ENCODE data around the gene A2M. TPM values are rescaled to one million over a fixed set of nuclear protein-coding genes. Genes with fewer than 3 reads are reported as not detected.
A peak's percentile ranks its signal among the peaks of the same experiment; 100 is the strongest.

Gene A2M
- total RNA-seq, 1 experiment from 2014 or later, result 1.2 TPM

GRCh38 chr12:9064201-9064814 is 51.4 kb downstream of the A2M start:
- peak overlapping the region; percentile 72 for H3K14ac ChIP-seq (ENCODE audit: insufficient read depth, low read length)
- peaks cover 4% of the 10 kb centered on the region; the same call in 1 of the 2 replicates for H3K4me1 ChIP-seq (ENCODE audit: insufficient read depth, low read length)
- no peaks in the 10 kb centered on the region for H3K79me1 ChIP-seq (ENCODE audit: insufficient read depth, low read depth, low read length, poor library complexity, severe bottlenecking)
- no peaks in the 10 kb centered on the region for H4K20me1 ChIP-seq (ENCODE audit: control insufficient read depth, insufficient read depth, insufficient read length)
- peak overlapping the region; percentile 56; the same call in 1 of the 2 replicates for H3K4ac ChIP-seq (ENCODE audit: low read depth, low read length)
- no peak overlapping the region for H4K5ac ChIP-seq (ENCODE audit: insufficient read length, low read depth, low read length)
- H3K4me2 ChIP-seq (ENCODE audit: insufficient read depth, insufficient read length, low read length), result peak overlapping the region; percentile 48
- no peak overlapping the region for H3K23ac ChIP-seq (ENCODE audit: insufficient read length, low read depth, low read length)
- no peak overlapping the region for H3K56ac ChIP-seq (ENCODE audit: insufficient read length, low read depth, low read length)
- H3T11ph ChIP-seq (ENCODE audit: low read length), result no peak overlapping the region
- no peak overlapping the region for H2BK12ac ChIP-seq (ENCODE audit: insufficient read length, low read depth, low read length)
- peak; percentile 82 for DNase-seq
- no peak overlapping the region for H2BK120ac ChIP-seq (ENCODE audit: low read depth, low read length, poor library complexity, severe bottlenecking)
- H2BK20ac ChIP-seq (ENCODE audit: low read depth, low read length, poor library complexity, severe bottlenecking), result no peak overlapping the region
- H3K4me1 Mint-ChIP-seq, result peaks cover 19 to 20% of the 10 kb centered on the region in 2 experiments
- no peak overlapping the region for H3K27ac ChIP-seq (ENCODE audit: insufficient read length, low read depth, low read length)
- peak overlapping the region; percentile 41 for H3K9ac ChIP-seq (ENCODE audit: extremely low read depth, insufficient read length, low read length)
- peaks cover 5% of the 10 kb centered on the region for H3K23me2 ChIP-seq (ENCODE audit: insufficient read length, low read depth, low read length, poor library complexity, severe bottlenecking)
- no peak overlapping the region for H4K8ac ChIP-seq (replicated peaks; ENCODE audit: insufficient read length, low read depth, low read length)
- H3K9me3 ChIP-seq (ENCODE audit: control insufficient read depth, low read depth, low read length), result no peaks in the 10 kb centered on the region
- H4K91ac ChIP-seq (ENCODE audit: insufficient read length, low read depth, low read length), result peak overlapping the region; percentile 63
- no peak overlapping the region; the same call in 1 of the 2 replicates for H2BK15ac ChIP-seq (ENCODE audit: low read depth, low read length)
- no peak overlapping the region for H2BK5ac ChIP-seq (ENCODE audit: insufficient read length, low read length)
- H3K4me3 Mint-ChIP-seq, result peak overlapping the region; percentile 80 to 86
- WGBS (ENCODE audit: extremely low coverage, insufficient read length, low lambda C conversion rate), result no CpG with 5 or more reads among the region's 51 CpGs
- no peaks in the 10 kb centered on the region for H3K79me2 ChIP-seq (ENCODE audit: insufficient read depth, low read length)
- H3K27ac Mint-ChIP-seq, result peak overlapping the region in 2 of 3 experiments; percentile 20 to 24; a peak in 3 of 7 replicates
- peak overlapping the region; percentile 96 for H3K18ac ChIP-seq (ENCODE audit: insufficient read length, low read depth, low read length)
- no peak overlapping the region for H2AK5ac ChIP-seq (ENCODE audit: insufficient read length, low read length)
- H3K27me3 Mint-ChIP-seq (ENCODE audit: low read depth), result peaks cover 2% of the 10 kb centered on the region
- TF ChIP-seq CTCF (conservative IDR thresholded peaks at IDR 0.05), result peak; percentile 58
- no peaks in the 10 kb centered on the region for H3K9me3 Mint-ChIP-seq
- no peaks in the 10 kb centered on the region for H3K27me3 ChIP-seq (ENCODE audit: insufficient read depth, low read length)
- no peaks in the 10 kb centered on the region for H3K36me3 Mint-ChIP-seq (ENCODE audit: insufficient read depth in 1 of 3, low read depth in 3 of 3)
- no peak overlapping the region for H2AFZ ChIP-seq (ENCODE audit: low read length)

All from H9 (cell line).